ENCODE results near the gene PDE1C.

The PDE1C gene

GRCh38 chr7:31935124-31936054 lies 134.8 kb downstream of the PDE1C start:
- no peak overlapping the region for H3K4me3 ChIP-seq (ENCODE audit: low read depth, low read length)
- H3K9ac ChIP-seq (ENCODE audit: low read depth, low read length): no peak overlapping the region
- no peaks in the 10 kb centered on the region for H3K4me1 ChIP-seq (ENCODE audit: control insufficient read depth, insufficient read depth, low read length)
- H3K9me3 ChIP-seq (ENCODE audit: control insufficient read depth, insufficient read depth, low read length): no peaks in the 10 kb centered on the region
- H3K36me3 ChIP-seq (ENCODE audit: control insufficient read depth, insufficient read depth, low read length): no peaks in the 10 kb centered on the region
- no peaks in the 10 kb centered on the region for H3K27me3 ChIP-seq (ENCODE audit: control insufficient read depth, insufficient read depth, low read length)

DNA sequence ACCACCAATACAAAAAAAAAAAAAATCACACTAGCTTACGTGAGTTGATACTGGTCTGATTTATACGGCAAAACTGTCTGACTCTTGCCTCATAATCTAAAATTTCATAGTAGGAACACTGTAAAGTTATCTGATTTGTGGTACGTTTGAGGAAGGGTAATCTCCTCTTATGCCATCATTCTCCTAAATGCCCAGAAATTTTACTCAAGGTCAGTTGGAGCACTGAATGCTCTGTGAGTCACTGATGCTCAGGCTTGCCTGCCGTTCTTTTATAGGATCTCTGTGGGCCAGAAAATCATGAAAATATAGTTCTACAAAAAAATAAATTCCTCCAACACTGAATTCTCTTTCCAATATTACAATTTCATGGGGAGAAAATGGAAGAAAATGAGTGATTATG lies 135.7 kb downstream of the PDE1C start:
- no peaks in the 10 kb centered on the region for H3K36me3 ChIP-seq (ENCODE audit: control insufficient read depth, insufficient read depth, low read length)

GRCh38 chr7:31933481-31933880 lies 136.7 kb downstream of the PDE1C start:
- H3K36me3 ChIP-seq (ENCODE audit: control insufficient read depth, insufficient read depth, low read length): no peaks in the 10 kb centered on the region
- H3K4me3 ChIP-seq (ENCODE audit: low read depth, low read length): no peak overlapping the region
- H3K9me3 ChIP-seq (ENCODE audit: control insufficient read depth, insufficient read depth, low read length): no peaks in the 10 kb centered on the region
- H3K27me3 ChIP-seq (ENCODE audit: control insufficient read depth, insufficient read depth, low read length): no peaks in the 10 kb centered on the region
- H3K9ac ChIP-seq (ENCODE audit: low read depth, low read length): no peak overlapping the region
- no peaks in the 10 kb centered on the region for H3K4me1 ChIP-seq (ENCODE audit: control insufficient read depth, insufficient read depth, low read length)

More for the DNA sequence above, 135.7 kb downstream of the PDE1C start:
- Histone ChIP-seq H3K9ac (ENCODE audit: low read depth, low read length) (no peak overlapping the region), H3K9me3 (ENCODE audit: control insufficient read depth, insufficient read depth, low read length) (no peaks in the 10 kb centered on the region), H3K4me3 (ENCODE audit: low read depth, low read length) (no peak overlapping the region), H3K27me3 (ENCODE audit: control insufficient read depth, insufficient read depth, low read length) (no peaks in the 10 kb centered on the region), H3K4me1 (ENCODE audit: control insufficient read depth, insufficient read depth, low read length) (no peaks in the 10 kb centered on the region)

DNA sequence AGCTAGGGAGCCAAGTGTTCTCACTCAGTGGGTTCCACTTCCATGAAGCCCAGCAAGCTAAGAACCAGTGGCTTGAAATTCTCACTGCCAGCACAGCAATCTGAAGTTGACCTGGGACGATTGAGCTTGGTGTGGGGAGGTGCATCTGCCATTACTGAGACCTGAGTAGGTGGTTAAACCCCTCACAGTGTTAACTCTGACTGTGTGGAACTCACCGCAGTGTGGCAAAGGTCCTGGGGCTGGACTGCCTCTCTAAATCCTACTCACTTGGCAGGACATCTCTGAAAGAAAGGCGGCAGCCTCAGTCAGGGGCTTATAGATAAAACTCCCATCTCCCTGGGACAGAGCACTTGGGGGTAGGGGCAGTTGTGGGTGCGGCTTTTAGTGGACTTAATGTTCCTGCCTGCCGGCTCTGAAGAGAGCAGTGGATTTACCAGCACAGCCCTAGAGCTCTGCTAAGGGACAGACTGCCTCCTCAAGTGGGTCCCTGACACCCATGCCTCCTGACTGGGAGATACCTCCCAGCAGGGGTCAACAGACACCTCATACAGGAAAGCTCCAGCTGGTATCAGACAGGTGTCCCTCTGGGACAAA lies 143.1 kb downstream of the PDE1C start:
- Histone ChIP-seq H3K9me3 (ENCODE audit: control insufficient read depth, insufficient read depth, low read length) (no peaks in the 10 kb centered on the region), H3K9ac (ENCODE audit: low read depth, low read length) (no peak overlapping the region), H3K27me3 (ENCODE audit: control insufficient read depth, insufficient read depth, low read length) (no peaks in the 10 kb centered on the region), H3K4me1 (ENCODE audit: control insufficient read depth, insufficient read depth, low read length) (no peaks in the 10 kb centered on the region), H3K4me3 (ENCODE audit: low read depth, low read length) (no peak overlapping the region), H3K36me3 (ENCODE audit: control insufficient read depth, insufficient read depth, low read length) (no peaks in the 10 kb centered on the region)

DNA sequence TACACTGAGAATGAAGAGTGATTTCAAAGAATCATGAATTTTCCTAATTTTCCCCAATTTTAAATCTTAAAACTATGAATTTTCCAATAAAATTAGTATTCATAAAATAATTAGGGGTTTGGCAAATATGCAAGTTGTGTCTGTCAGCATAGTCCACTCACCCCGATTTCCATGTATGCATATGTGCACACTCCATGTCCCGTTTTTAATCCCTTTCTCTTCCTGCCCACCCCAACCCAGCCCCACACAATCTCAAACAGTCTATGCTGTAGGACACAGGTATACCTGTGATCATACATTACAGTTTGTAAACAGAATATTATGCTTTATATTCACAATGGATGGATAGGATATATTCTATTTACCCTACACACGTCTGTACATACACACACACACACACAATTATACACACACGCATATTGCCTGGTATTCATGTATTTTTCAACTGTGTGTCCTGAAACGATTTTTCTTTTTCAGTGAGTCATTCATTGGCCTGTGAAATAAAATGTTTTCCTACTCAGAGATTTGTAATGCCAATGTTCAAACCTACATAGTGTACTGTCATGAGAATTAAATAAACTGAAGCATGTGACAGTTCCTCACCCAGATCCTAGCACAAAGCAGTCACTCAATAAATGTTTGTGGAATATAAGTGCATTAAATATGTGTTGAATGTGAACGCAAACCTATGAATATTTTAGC lies 144.3 kb downstream of the PDE1C start:
- Histone ChIP-seq H3K27me3 (ENCODE audit: control insufficient read depth, insufficient read depth, low read length) (no peaks in the 10 kb centered on the region), H3K9me3 (ENCODE audit: control insufficient read depth, insufficient read depth, low read length) (no peaks in the 10 kb centered on the region), H3K9ac (ENCODE audit: low read depth, low read length) (no peak overlapping the region), H3K4me3 (ENCODE audit: low read depth, low read length) (no peak overlapping the region), H3K36me3 (ENCODE audit: control insufficient read depth, insufficient read depth, low read length) (no peaks in the 10 kb centered on the region), H3K4me1 (ENCODE audit: control insufficient read depth, insufficient read depth, low read length) (no peaks in the 10 kb centered on the region)

GRCh38 chr7:31924251-31924650 lies 146.0 kb downstream of the PDE1C start:
- Histone ChIP-seq H3K27me3 (ENCODE audit: control insufficient read depth, insufficient read depth, low read length) (no peaks in the 10 kb centered on the region), H3K4me1 (ENCODE audit: control insufficient read depth, insufficient read depth, low read length) (no peaks in the 10 kb centered on the region), H3K9me3 (ENCODE audit: control insufficient read depth, insufficient read depth, low read length) (no peaks in the 10 kb centered on the region), H3K4me3 (ENCODE audit: low read depth, low read length) (no peak overlapping the region), H3K9ac (ENCODE audit: low read depth, low read length) (no peak overlapping the region), H3K36me3 (ENCODE audit: control insufficient read depth, insufficient read depth, low read length) (no peaks in the 10 kb centered on the region)

- H3K9me3 ChIP-seq (ENCODE audit: control insufficient read depth, insufficient read depth, low read length): no peaks in the 10 kb centered on the region
- H3K36me3 ChIP-seq (ENCODE audit: control insufficient read depth, insufficient read depth, low read length): no peaks in the 10 kb centered on the region
- no peak overlapping the region for H3K4me3 ChIP-seq (ENCODE audit: low read depth, low read length)
- H3K9ac ChIP-seq (ENCODE audit: low read depth, low read length): no peak overlapping the region
- H3K27me3 ChIP-seq (ENCODE audit: control insufficient read depth, insufficient read depth, low read length): no peaks in the 10 kb centered on the region
- no peaks in the 10 kb centered on the region for H3K4me1 ChIP-seq (ENCODE audit: control insufficient read depth, insufficient read depth, low read length)
These were observed 147.4 kb downstream of the PDE1C start for GRCh38 chr7:31922848-31923247.

GRCh38 chr7:31921047-31921446 lies 149.2 kb downstream of the PDE1C start:
- Histone ChIP-seq H3K9ac (ENCODE audit: low read depth, low read length) (no peak overlapping the region), H3K4me1 (ENCODE audit: control insufficient read depth, insufficient read depth, low read length) (no peaks in the 10 kb centered on the region), H3K36me3 (ENCODE audit: control insufficient read depth, insufficient read depth, low read length) (no peaks in the 10 kb centered on the region), H3K4me3 (ENCODE audit: low read depth, low read length) (no peak overlapping the region), H3K9me3 (ENCODE audit: control insufficient read depth, insufficient read depth, low read length) (no peaks in the 10 kb centered on the region), H3K27me3 (ENCODE audit: control insufficient read depth, insufficient read depth, low read length) (no peaks in the 10 kb centered on the region)

GRCh38 chr7:31919678-31920369 lies 150.4 kb downstream of the PDE1C start:
- H3K9ac ChIP-seq (ENCODE audit: low read depth, low read length): no peak overlapping the region
- H3K36me3 ChIP-seq (ENCODE audit: control insufficient read depth, insufficient read depth, low read length): no peaks in the 10 kb centered on the region
- no peaks in the 10 kb centered on the region for H3K27me3 ChIP-seq (ENCODE audit: control insufficient read depth, insufficient read depth, low read length)
- H3K9me3 ChIP-seq (ENCODE audit: control insufficient read depth, insufficient read depth, low read length): no peaks in the 10 kb centered on the region
- H3K4me1 ChIP-seq (ENCODE audit: control insufficient read depth, insufficient read depth, low read length): no peaks in the 10 kb centered on the region
- no peak overlapping the region for H3K4me3 ChIP-seq (ENCODE audit: low read depth, low read length)

- Histone ChIP-seq H3K36me3 (ENCODE audit: control insufficient read depth, insufficient read depth, low read length) (no peaks in the 10 kb centered on the region), H3K27me3 (ENCODE audit: control insufficient read depth, insufficient read depth, low read length) (no peaks in the 10 kb centered on the region), H3K4me3 (ENCODE audit: low read depth, low read length) (no peak overlapping the region), H3K9me3 (ENCODE audit: control insufficient read depth, insufficient read depth, low read length) (no peaks in the 10 kb centered on the region), H3K4me1 (ENCODE audit: control insufficient read depth, insufficient read depth, low read length) (no peaks in the 10 kb centered on the region), H3K9ac (ENCODE audit: low read depth, low read length) (no peak overlapping the region)
These were observed 151.4 kb downstream of the PDE1C start for GRCh38 chr7:31918706-31919393.

GRCh38 chr7:31917256-31917655 lies 153.0 kb downstream of the PDE1C start:
- Histone ChIP-seq H3K9ac (ENCODE audit: low read depth, low read length) (no peak overlapping the region), H3K4me3 (ENCODE audit: low read depth, low read length) (no peak overlapping the region), H3K36me3 (ENCODE audit: control insufficient read depth, insufficient read depth, low read length) (no peaks in the 10 kb centered on the region), H3K9me3 (ENCODE audit: control insufficient read depth, insufficient read depth, low read length) (no peaks in the 10 kb centered on the region), H3K4me1 (ENCODE audit: control insufficient read depth, insufficient read depth, low read length) (no peaks in the 10 kb centered on the region), H3K27me3 (ENCODE audit: control insufficient read depth, insufficient read depth, low read length) (no peaks in the 10 kb centered on the region)

All from iPS-15b (cell line).